ENCODE data around the gene IFNAR1. TPM values are rescaled to one million over a fixed set of nuclear protein-coding genes. Genes with fewer than 3 reads are reported as not detected.

IFNAR1 gene
- total and polyA plus RNA-seq, 9 of the 15 experiments (the other 6 are each of a cell fraction or from before 2014, with no cell fraction given) = 8.6 to 31.8 (median 14.8) TPM

DNA sequence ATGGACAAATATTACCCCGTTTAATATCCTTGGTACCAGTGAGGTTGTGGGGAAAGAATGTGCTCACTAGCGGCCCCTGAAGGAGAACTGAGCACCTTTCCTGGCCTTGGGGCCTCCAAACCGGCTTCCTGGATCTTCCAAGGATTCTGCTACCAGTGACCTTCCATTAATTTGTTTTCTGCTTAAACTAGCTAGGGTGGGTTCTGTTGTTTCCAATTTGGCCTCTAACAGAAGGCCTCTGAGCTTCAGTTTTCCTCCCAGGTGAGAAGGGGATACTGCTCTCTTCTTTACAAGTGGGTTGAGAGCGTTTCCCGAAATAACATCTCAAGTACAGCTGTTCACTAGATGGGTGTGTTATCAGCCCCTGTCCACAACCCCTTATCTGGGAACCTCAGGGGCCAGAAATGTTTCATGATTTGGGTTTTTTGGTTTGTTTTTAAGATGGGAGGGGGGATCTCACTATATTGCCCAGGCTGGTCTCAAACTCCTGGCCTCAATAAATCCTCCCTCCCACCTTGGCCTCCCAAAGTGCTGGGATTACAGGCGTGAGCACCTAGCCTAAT is 61.5 kb downstream of the IFNAR1 start (continued):
- TF ChIP-seq ZNF592 (IDR thresholded peaks at IDR 0.05) (0 out of 2 replicates have a peak, but pooled peaks have one; percentile 43), MIER1 (IDR thresholded peaks at IDR 0.05; ENCODE audit: low read depth) (0 out of 2 replicates have a peak, but pooled peaks have one; percentile 6), TEAD1 (CRISPR knock-in tag; IDR thresholded peaks at IDR 0.05) (peak; percentile 80 to 86), MAFG (tag; conservative IDR thresholded peaks at IDR 0.05) (0 out of 2 replicates have a peak, but pooled peaks have one; percentile 17), RBM14 (IDR thresholded peaks at IDR 0.05; ENCODE audit: borderline replicate concordance, insufficient read depth, low read depth, low read length) (no peak), IRF9 (tag; IDR thresholded peaks at IDR 0.05) (no peak), MAFF (IDR thresholded peaks at IDR 0.05; ENCODE audit: low read length) (no peak), ZNF133 (CRISPR knock-in tag; IDR thresholded peaks at IDR 0.05) (no peak), PML (IDR thresholded peaks at IDR 0.05; ENCODE audit: low read length) (peak; percentile 92)
- TF ChIP-seq, protein P1, sequence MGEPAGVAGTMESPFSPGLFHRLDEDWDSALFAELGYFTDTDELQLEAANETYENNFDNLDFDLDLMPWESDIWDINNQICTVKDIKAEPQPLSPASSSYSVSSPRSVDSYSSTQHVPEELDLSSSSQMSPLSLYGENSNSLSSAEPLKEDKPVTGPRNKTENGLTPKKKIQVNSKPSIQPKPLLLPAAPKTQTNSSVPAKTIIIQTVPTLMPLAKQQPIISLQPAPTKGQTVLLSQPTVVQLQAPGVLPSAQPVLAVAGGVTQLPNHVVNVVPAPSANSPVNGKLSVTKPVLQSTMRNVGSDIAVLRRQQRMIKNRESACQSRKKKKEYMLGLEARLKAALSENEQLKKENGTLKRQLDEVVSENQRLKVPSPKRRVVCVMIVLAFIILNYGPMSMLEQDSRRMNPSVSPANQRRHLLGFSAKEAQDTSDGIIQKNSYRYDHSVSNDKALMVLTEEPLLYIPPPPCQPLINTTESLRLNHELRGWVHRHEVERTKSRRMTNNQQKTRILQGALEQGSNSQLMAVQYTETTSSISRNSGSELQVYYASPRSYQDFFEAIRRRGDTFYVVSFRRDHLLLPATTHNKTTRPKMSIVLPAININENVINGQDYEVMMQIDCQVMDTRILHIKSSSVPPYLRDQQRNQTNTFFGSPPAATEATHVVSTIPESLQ (CRISPR knock-in tag; IDR thresholded peaks at IDR 0.05) = no peak
- TF ChIP-seq, protein P2, sequence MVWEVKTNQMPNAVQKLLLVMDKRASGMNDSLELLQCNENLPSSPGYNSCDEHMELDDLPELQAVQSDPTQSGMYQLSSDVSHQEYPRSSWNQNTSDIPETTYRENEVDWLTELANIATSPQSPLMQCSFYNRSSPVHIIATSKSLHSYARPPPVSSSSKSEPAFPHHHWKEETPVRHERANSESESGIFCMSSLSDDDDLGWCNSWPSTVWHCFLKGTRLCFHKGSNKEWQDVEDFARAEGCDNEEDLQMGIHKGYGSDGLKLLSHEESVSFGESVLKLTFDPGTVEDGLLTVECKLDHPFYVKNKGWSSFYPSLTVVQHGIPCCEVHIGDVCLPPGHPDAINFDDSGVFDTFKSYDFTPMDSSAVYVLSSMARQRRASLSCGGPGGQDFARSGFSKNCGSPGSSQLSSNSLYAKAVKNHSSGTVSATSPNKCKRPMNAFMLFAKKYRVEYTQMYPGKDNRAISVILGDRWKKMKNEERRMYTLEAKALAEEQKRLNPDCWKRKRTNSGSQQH (CRISPR knock-in tag; IDR thresholded peaks at IDR 0.05) = no peak
- TF ChIP-seq, protein P3, sequence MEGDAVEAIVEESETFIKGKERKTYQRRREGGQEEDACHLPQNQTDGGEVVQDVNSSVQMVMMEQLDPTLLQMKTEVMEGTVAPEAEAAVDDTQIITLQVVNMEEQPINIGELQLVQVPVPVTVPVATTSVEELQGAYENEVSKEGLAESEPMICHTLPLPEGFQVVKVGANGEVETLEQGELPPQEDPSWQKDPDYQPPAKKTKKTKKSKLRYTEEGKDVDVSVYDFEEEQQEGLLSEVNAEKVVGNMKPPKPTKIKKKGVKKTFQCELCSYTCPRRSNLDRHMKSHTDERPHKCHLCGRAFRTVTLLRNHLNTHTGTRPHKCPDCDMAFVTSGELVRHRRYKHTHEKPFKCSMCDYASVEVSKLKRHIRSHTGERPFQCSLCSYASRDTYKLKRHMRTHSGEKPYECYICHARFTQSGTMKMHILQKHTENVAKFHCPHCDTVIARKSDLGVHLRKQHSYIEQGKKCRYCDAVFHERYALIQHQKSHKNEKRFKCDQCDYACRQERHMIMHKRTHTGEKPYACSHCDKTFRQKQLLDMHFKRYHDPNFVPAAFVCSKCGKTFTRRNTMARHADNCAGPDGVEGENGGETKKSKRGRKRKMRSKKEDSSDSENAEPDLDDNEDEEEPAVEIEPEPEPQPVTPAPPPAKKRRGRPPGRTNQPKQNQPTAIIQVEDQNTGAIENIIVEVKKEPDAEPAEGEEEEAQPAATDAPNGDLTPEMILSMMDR (IDR thresholded peaks at IDR 0.05 in 2 of 3, conservative IDR thresholded peaks at IDR 0.05 in 1 of 3; ENCODE audit: insufficient read depth in 2 of 3, low read depth in 1 of 3, low read length in 3 of 3) = peak; percentile 67 to 93 (median 73)
